CD14-positive monocyte (primary cell): ENCODE data around the gene TGM5. TPM values are rescaled to one million over a fixed set of nuclear protein-coding genes. Genes with fewer than 3 reads are reported as not detected.
"Not testable (repeated sequence)": the region's sequence is repeated elsewhere in the genome, so short reads cannot be mapped to it uniquely, and the experiment has no call there.

Source experiments
- DNase-seq, 3 donors: peaks; one replicate each; pipeline ENCODE4 v3.0.0-alpha.2; 2011 to 2022
- H2AFZ ChIP-seq: 2 replicates; pipeline ENCODE4 v1.6.0; 2012; ENCODE audit warnings: mild to moderate bottlenecking, low read depth, low read length, inconsistent platforms; ENCODE audit not compliant: insufficient read depth, poor library complexity, severe bottlenecking
- H3K27ac ChIP-seq, 2 donors: 1 replicate in 1 of 2; 2 replicates in 1 of 2; pipeline ENCODE4 v1.5.1; 2012 to 2013; ENCODE audit warnings: low read length in 2 of 2, control low read depth in 1 of 2, inconsistent platforms in 1 of 2, low read depth in 1 of 2, mild to moderate bottlenecking in 1 of 2
- H3K27me3 ChIP-seq, 2 donors: one replicate each; pipeline versions ENCODE4 v1.6.0 to v1.6.1; 2011 to 2013; ENCODE audit warnings: low read length in 2 of 2; ENCODE audit not compliant: control insufficient read depth in 2 of 2, insufficient read depth in 2 of 2
- H3K36me3 ChIP-seq, 2 donors: replicated peaks in 1 of 2; 1 replicate in 1 of 2; 2 replicates in 1 of 2; pipeline versions ENCODE4 v1.5.1 to v1.6.1; 2012 to 2013; ENCODE audit warnings: low read length in 2 of 2, control low read depth in 1 of 2, inconsistent platforms in 1 of 2, mild to moderate bottlenecking in 1 of 2; ENCODE audit not compliant: insufficient read depth in 2 of 2, control insufficient read depth in 1 of 2
- H3K4me1 ChIP-seq, 2 donors: 1 replicate in 1 of 2; 2 replicates in 1 of 2; pipeline versions ENCODE4 v1.5.1 to v1.6.1; 2012 to 2013; ENCODE audit warnings: low read length in 2 of 2, control low read depth in 1 of 2, inconsistent platforms in 1 of 2, mild to moderate bottlenecking in 1 of 2, moderate library complexity in 1 of 2; ENCODE audit not compliant: insufficient read depth in 2 of 2, control insufficient read depth in 1 of 2
- H3K4me2 ChIP-seq: replicated peaks from 2 replicates; pipeline ENCODE3; 2012; ENCODE audit warnings: low read length, moderate library complexity, mild to moderate bottlenecking; ENCODE audit not compliant: poor library complexity, severe bottlenecking; ENCODE audit errors: extremely low read depth
- H3K4me3 ChIP-seq, 3 experiments: fragments of 200-600 bp in 1 of 3; sonication (generic) in 1 of 3; replicated peaks in 1 of 3; 1 replicate in 2 of 3; 2 replicates in 1 of 3; pipeline ENCODE4 v1.5.1; 2011 to 2013; ENCODE audit warnings: low read length in 3 of 3, mild to moderate bottlenecking in 3 of 3, control low read depth in 2 of 3, low read depth in 2 of 3, inconsistent platforms in 1 of 3, moderate library complexity in 1 of 3
- H3K79me2 ChIP-seq: 2 replicates; pipeline ENCODE4 v1.6.0; 2012; ENCODE audit warnings: mild to moderate bottlenecking, control low read depth, inconsistent platforms, low read length, moderate library complexity; ENCODE audit not compliant: insufficient read depth
- H3K9ac ChIP-seq: 2 replicates; pipeline ENCODE4 v1.6.0; 2017; ENCODE audit warnings: low read length, mild to moderate bottlenecking; ENCODE audit not compliant: insufficient read depth, poor library complexity, severe bottlenecking
- H3K9me3 ChIP-seq, 2 donors: replicated peaks in 1 of 2; 1 replicate in 1 of 2; 2 replicates in 1 of 2; pipeline versions ENCODE4 v1.5.1 to v1.6.1; 2012 to 2013; ENCODE audit warnings: low read length in 2 of 2, control low read depth in 1 of 2; ENCODE audit not compliant: control insufficient read depth in 1 of 2, insufficient read depth in 1 of 2
- H4K20me1 ChIP-seq: 2 replicates; pipeline ENCODE4 v1.6.0; 2012; ENCODE audit warnings: mild to moderate bottlenecking, low read length, control low read depth, moderate library complexity; ENCODE audit not compliant: insufficient read depth
- H3K27ac Mint-ChIP-seq, 7 donors: one replicate each; pipeline ENCODE4 v1.8.0; 2020; ENCODE audit warnings: mild to moderate bottlenecking in 7 of 7, mixed read lengths in 7 of 7, moderate library complexity in 6 of 7, inconsistent platforms in 2 of 7
- H3K27me3 Mint-ChIP-seq, 3 donors: one replicate each; pipeline ENCODE4 v1.8.0; 2021 to 2022; ENCODE audit warnings: low read depth in 3 of 3, mild to moderate bottlenecking in 3 of 3, mixed read lengths in 3 of 3, moderate library complexity in 3 of 3, inconsistent platforms in 1 of 3
- H3K36me3 Mint-ChIP-seq, 2 donors: one replicate each; pipeline ENCODE4 v1.8.0; 2020; ENCODE audit warnings: mixed read lengths in 2 of 2, inconsistent platforms in 1 of 2, mild to moderate bottlenecking in 1 of 2
- H3K4me1 Mint-ChIP-seq: one replicate; pipeline ENCODE4 v1.8.0; 2020; ENCODE audit warnings: mild to moderate bottlenecking, mixed read lengths
- H3K4me3 Mint-ChIP-seq, 2 donors: one replicate each; pipeline ENCODE4 v1.8.0; 2020; ENCODE audit warnings: mild to moderate bottlenecking in 2 of 2, mixed read lengths in 2 of 2, moderate library complexity in 1 of 2
- H3K9me3 Mint-ChIP-seq, 7 donors: one replicate each; pipeline ENCODE4 v1.8.0; 2020 to 2022; ENCODE audit warnings: mixed read lengths in 7 of 7, mild to moderate bottlenecking in 6 of 7, moderate library complexity in 6 of 7, inconsistent platforms in 2 of 7
- WGBS: methylation state at CpG from one replicate; pipeline ENCODE4 v1.1.5; 2013; ENCODE audit warnings: missing lambda C conversion rate; ENCODE audit not compliant: insufficient coverage; 5-methylcytosine and 5-hydroxymethylcytosine counted together
- intact Hi-C, 2 donors: fragments of 100-400 bp; cut with micrococcal nuclease; formaldehyde crosslinking; loops; one replicate each; pipeline versions ENCODE4 v1.15.0 to v1.15.1; 2023
- polyA plus RNA-seq, 3 donors: library from polyadenylated mRNA; depleted of rRNA in 1 of 3; unstranded in 2 of 3; stranded (reverse) in 1 of 3; fragments of 300-500 nt in 2 of 3; fragments of >200 nt in 1 of 3; fragmentation: Illumina TruSeq in 2 of 3; gene quantifications; 1 replicate in 2 of 3; 2 replicates in 1 of 3; pipeline ENCODE4 v1.2.3, GENCODE V29; 2012 to 2021
- TF ChIP-seq, protein P1 (sequence below): fragments of 200-600 bp; IDR thresholded peaks from one replicate; pipeline ENCODE4 v1.8.0; 2022; ENCODE audit warnings: antibody characterized with exemption, mild to moderate bottlenecking

TGM5 gene
- polyA plus RNA-seq, 3 donors = not detected

DNA sequence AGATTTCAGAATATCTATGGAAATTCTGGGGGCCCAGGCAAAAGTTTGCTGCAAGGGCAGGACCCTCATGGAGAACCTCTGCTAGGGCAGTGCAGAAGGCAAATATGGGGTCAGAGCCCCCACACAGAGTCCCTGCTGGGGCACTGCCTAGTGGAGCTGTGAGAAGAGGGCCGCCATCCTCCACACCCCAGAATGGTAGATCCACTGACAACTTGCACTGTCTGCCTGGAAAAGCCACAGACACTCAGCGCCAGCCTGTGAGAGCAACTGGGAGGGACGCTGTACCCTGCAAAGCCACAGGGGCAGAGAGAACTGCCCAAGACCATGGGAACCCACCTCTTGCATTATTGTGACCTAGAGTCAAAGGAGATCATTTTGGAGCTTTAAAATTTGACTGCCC lies 67.7 kb downstream of the TGM5 start:
- WGBS = 100% methylated on average over 2 of the region's 3 CpGs
- intact Hi-C loops = no loop called here

DNA sequence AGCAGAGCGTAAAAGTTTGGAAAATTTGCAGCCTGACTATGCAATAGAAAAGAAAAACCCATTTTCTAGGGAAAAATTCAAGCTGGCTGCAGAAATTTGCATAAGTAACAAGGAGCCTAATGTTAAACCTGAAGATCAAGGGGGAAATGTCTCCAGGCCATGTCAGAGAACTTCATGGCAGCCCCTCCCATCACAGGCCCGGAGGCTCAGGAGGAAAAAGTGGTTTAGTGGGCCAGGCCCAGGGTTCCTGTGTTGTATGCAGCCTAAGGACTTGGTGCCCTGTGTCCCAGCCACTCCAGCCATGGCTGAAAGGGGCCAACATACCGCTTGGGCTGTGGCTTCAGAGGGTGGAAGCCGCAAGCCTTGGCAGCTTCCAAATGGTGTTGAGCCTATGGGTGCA lies 68.2 kb downstream of the TGM5 start:
- H3K9ac ChIP-seq, H2AFZ ChIP-seq, H3K4me3 Mint-ChIP-seq, intact Hi-C loops, H3K27ac Mint-ChIP-seq, H3K4me1 ChIP-seq, H3K79me2 ChIP-seq, H3K4me1 Mint-ChIP-seq, H3K4me3 ChIP-seq, H3K27ac ChIP-seq, H4K20me1 ChIP-seq, DNase-seq, H3K27me3 Mint-ChIP-seq, H3K4me2 ChIP-seq, H3K9me3 ChIP-seq, H3K27me3 ChIP-seq: not testable (repeated sequence)
- H3K9me3 Mint-ChIP-seq = peaks cover 0 to 14% (median 3%) of the 10 kb centered on the region in 7 donors
- H3K36me3 ChIP-seq = peaks cover 34 to 44% of the 10 kb centered on the region in 2 donors
- peaks cover 39 to 59% of the 10 kb centered on the region in 2 donors for H3K36me3 Mint-ChIP-seq
- WGBS = 100% methylated on average over 3 of the region's 4 CpGs

More for the DNA sequence above, 67.7 kb downstream of the TGM5 start:
- Histone ChIP-seq H3K79me2 (no peaks in the 10 kb centered on the region), H3K27ac (no peak overlapping the region), H3K4me2 (no peak overlapping the region), H3K36me3 (peaks cover 30 to 40% of the 10 kb centered on the region in 2 donors), H2AFZ (no peak overlapping the region), H3K9me3 (no peaks in the 10 kb centered on the region), H3K4me3 (no peak overlapping the region), H3K9ac (no peak overlapping the region), H3K27me3 (no peaks in the 10 kb centered on the region), H4K20me1 (peaks cover 4% of the 10 kb centered on the region), H3K4me1 (no peaks in the 10 kb centered on the region)
- no peak overlapping the region for H3K27ac Mint-ChIP-seq
- TF ChIP-seq, protein P1, sequence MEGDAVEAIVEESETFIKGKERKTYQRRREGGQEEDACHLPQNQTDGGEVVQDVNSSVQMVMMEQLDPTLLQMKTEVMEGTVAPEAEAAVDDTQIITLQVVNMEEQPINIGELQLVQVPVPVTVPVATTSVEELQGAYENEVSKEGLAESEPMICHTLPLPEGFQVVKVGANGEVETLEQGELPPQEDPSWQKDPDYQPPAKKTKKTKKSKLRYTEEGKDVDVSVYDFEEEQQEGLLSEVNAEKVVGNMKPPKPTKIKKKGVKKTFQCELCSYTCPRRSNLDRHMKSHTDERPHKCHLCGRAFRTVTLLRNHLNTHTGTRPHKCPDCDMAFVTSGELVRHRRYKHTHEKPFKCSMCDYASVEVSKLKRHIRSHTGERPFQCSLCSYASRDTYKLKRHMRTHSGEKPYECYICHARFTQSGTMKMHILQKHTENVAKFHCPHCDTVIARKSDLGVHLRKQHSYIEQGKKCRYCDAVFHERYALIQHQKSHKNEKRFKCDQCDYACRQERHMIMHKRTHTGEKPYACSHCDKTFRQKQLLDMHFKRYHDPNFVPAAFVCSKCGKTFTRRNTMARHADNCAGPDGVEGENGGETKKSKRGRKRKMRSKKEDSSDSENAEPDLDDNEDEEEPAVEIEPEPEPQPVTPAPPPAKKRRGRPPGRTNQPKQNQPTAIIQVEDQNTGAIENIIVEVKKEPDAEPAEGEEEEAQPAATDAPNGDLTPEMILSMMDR = no peak
- H3K9me3 Mint-ChIP-seq = peaks cover 0 to 14% (median 3%) of the 10 kb centered on the region in 7 donors
- peaks cover 39 to 57% of the 10 kb centered on the region in 2 donors for H3K36me3 Mint-ChIP-seq
- peaks cover 1 to 5% (median 2%) of the 10 kb centered on the region in 3 donors for H3K27me3 Mint-ChIP-seq
- H3K4me3 Mint-ChIP-seq = no peak overlapping the region
- DNase-seq = no peak
- H3K4me1 Mint-ChIP-seq = peaks cover 2% of the 10 kb centered on the region

DNA sequence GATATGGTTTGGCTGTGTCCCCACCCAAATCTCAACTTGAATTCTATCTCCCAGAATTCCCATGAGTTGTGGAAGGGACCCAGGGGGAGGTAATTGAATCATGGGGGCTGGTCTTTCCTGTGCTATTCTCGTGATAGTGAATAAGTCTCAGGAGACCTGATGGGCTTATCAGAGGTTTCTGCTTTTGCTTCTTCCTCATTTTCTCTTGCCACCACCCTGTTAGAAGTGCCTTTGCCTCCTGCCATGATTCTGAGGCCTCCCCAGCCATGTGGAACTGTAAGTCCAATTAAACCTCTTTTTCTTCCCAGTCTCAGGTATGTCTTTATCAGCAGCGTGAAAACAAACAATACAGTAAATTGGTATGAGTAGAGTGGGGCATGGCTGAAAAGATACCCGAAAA lies 69.0 kb downstream of the TGM5 start:
- H2AFZ ChIP-seq, H3K79me2 ChIP-seq, H3K9ac ChIP-seq, H3K4me1 Mint-ChIP-seq, H3K4me3 Mint-ChIP-seq, H3K27ac ChIP-seq, H3K4me2 ChIP-seq, H3K27me3 Mint-ChIP-seq, DNase-seq, intact Hi-C loops, H3K27me3 ChIP-seq, H4K20me1 ChIP-seq, H3K4me3 ChIP-seq, H3K9me3 ChIP-seq, H3K4me1 ChIP-seq: not testable (repeated sequence)
- Mint-ChIP-seq H3K9me3 (peaks cover 0 to 14% (median 3%) of the 10 kb centered on the region in 7 donors), H3K36me3 (peaks cover 45 to 67% of the 10 kb centered on the region in 2 donors), H3K27ac (peak overlapping the region in 4 of 7 donors; percentile 25 to 74 (median 44))
- peaks cover 42 to 52% of the 10 kb centered on the region in 2 donors for H3K36me3 ChIP-seq
- WGBS = 89% methylated on average over 2 of the region's 3 CpGs
